ENCODE data around the gene CASR.

DNA sequence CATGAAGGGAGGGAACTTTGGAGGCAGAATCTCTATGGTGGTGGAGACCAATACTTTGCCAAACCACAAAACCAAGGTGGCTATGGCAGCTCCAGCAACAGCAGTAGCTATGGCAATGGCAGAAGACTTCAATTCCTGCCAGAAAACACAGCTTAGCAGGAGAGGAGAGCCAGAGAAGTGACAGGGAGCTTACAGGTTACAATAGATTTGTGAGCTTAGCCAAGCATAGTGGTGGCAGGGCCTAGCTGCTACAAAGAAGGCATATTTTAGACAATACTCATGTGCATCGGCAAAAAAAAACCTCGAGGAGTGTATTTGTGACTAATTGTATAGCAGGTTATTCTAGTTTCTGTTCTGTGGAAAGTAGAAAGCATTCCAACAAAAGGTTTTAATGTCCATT, 135.2 kb downstream of the CASR start:
- no peak for TF ChIP-seq ZFX (IDR thresholded peaks at IDR 0.05; ENCODE audit: borderline replicate concordance)
- TF ChIP-seq, protein P1, sequence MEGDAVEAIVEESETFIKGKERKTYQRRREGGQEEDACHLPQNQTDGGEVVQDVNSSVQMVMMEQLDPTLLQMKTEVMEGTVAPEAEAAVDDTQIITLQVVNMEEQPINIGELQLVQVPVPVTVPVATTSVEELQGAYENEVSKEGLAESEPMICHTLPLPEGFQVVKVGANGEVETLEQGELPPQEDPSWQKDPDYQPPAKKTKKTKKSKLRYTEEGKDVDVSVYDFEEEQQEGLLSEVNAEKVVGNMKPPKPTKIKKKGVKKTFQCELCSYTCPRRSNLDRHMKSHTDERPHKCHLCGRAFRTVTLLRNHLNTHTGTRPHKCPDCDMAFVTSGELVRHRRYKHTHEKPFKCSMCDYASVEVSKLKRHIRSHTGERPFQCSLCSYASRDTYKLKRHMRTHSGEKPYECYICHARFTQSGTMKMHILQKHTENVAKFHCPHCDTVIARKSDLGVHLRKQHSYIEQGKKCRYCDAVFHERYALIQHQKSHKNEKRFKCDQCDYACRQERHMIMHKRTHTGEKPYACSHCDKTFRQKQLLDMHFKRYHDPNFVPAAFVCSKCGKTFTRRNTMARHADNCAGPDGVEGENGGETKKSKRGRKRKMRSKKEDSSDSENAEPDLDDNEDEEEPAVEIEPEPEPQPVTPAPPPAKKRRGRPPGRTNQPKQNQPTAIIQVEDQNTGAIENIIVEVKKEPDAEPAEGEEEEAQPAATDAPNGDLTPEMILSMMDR (IDR thresholded peaks at IDR 0.05): no peak

All from 22Rv1 (cell line).